ENCODE results near the gene CBLC.

CBLC gene

DNA sequence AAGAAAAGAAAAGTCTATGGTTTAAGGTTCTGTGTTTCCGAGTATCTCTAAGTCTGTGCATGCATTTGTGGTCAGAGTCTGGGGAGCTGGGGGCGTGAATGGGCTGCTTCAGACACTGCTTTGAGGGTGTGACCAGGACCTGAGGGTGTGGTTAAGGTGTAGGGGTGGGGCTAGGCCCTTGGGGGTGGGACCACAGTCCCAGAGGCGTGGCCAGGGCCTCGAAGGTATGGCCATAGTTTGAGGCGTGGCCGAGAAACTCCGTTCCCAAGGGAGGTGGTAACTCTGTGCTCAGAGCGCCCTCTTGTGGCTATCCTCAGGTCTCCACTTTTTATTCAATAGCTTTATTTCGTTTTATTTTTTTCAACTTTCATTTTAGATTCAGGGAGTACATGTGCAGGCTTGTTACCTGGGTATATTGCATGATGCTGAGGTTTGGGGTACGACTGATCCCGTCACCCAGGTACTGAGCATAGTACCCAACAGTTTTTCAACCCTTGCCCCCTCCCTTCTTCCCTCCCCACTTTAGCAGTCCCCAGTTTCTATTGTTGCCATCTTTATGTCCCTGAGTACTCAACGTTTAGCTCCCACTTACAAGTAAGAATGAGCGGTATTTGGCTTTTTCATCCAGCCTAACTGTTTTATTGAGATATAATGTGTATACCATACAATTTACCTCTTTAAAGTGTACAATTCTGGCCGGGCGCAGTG is 7.0 kb upstream of the CBLC start:
- no peak for TF ChIP-seq POLR2AphosphoS5 (IDR thresholded peaks at IDR 0.05; ENCODE audit: low read depth, low read length)
- TF ChIP-seq FOXP2 (optimal IDR thresholded peaks at IDR 0.05; ENCODE audit: borderline replicate concordance, extremely low read depth, extremely low read length, insufficient read depth): no peak
- no peak for TF ChIP-seq SIN3A (IDR thresholded peaks at IDR 0.05; ENCODE audit: borderline replicate concordance, insufficient read depth, low read length)
- TF ChIP-seq, protein P1, sequence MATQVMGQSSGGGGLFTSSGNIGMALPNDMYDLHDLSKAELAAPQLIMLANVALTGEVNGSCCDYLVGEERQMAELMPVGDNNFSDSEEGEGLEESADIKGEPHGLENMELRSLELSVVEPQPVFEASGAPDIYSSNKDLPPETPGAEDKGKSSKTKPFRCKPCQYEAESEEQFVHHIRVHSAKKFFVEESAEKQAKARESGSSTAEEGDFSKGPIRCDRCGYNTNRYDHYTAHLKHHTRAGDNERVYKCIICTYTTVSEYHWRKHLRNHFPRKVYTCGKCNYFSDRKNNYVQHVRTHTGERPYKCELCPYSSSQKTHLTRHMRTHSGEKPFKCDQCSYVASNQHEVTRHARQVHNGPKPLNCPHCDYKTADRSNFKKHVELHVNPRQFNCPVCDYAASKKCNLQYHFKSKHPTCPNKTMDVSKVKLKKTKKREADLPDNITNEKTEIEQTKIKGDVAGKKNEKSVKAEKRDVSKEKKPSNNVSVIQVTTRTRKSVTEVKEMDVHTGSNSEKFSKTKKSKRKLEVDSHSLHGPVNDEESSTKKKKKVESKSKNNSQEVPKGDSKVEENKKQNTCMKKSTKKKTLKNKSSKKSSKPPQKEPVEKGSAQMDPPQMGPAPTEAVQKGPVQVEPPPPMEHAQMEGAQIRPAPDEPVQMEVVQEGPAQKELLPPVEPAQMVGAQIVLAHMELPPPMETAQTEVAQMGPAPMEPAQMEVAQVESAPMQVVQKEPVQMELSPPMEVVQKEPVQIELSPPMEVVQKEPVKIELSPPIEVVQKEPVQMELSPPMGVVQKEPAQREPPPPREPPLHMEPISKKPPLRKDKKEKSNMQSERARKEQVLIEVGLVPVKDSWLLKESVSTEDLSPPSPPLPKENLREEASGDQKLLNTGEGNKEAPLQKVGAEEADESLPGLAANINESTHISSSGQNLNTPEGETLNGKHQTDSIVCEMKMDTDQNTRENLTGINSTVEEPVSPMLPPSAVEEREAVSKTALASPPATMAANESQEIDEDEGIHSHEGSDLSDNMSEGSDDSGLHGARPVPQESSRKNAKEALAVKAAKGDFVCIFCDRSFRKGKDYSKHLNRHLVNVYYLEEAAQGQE (IDR thresholded peaks at IDR 0.05; ENCODE audit: insufficient read depth in 1 of 2, low read depth in 2 of 2, low read length in 2 of 2): no peak
- TF ChIP-seq TAF1 (IDR thresholded peaks at IDR 0.05; ENCODE audit: borderline replicate concordance, insufficient read depth, low read length): no peak

DNA sequence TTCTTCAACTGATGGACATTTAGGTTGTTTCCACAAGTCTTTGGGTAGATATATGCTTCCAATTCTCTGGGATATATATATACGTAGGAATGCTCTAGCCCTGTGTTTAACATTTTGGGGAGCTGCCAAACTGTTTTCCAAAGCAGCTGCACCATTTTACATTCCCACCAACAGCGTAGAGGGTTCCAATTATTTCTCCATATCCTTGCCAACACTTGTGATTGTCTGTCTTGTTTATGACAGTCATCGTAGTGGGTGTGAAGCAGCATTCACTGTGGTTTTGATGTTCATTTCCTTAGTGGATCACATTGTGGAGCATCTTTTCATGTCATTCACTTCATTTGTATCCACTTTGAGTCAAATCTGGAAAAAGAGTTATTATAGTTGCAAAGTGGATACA is 4.7 kb upstream of the CBLC start:
- TF ChIP-seq TAF1 (IDR thresholded peaks at IDR 0.05; ENCODE audit: borderline replicate concordance, insufficient read depth, low read length) (no peak), FOXP2 (optimal IDR thresholded peaks at IDR 0.05; ENCODE audit: borderline replicate concordance, extremely low read depth, extremely low read length, insufficient read depth) (no peak), SIN3A (IDR thresholded peaks at IDR 0.05; ENCODE audit: borderline replicate concordance, insufficient read depth, low read length) (no peak), POLR2AphosphoS5 (IDR thresholded peaks at IDR 0.05; ENCODE audit: low read depth, low read length) (no peak)
- TF ChIP-seq, protein P1 (IDR thresholded peaks at IDR 0.05; ENCODE audit: insufficient read depth in 1 of 2, low read depth in 2 of 2, low read length in 2 of 2): no peak

DNA sequence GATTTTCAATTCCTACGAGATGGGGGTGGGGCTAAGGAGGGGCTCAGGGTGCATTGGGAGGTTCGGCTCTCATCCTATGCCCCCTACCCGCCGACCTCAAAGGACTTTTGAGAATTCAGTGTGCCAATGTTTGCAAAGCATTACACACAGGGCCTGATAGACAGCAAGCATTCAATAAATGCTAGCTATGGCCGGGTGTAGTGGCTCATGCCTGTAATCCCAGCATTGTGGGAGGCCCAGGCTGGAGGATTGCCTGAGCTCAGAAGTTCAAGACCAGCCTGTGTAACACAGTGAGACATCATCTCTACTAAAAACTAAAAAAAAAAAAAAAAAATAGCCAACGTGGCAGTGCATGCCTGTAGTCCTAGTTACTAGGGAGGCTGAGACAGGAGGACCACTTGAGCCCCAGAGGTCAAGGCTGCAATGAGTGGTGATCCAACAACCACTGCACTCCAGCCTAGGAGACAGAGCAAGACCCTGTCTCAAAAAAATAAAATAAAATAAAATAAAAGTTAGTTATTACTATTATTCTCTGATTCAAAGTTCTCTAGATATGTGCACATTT is 1.9 kb upstream of the CBLC start:
- TF ChIP-seq SIN3A (IDR thresholded peaks at IDR 0.05; ENCODE audit: borderline replicate concordance, insufficient read depth, low read length): no peak
- no peak for TF ChIP-seq POLR2AphosphoS5 (IDR thresholded peaks at IDR 0.05; ENCODE audit: low read depth, low read length)
- no peak for TF ChIP-seq FOXP2 (optimal IDR thresholded peaks at IDR 0.05; ENCODE audit: borderline replicate concordance, extremely low read depth, extremely low read length, insufficient read depth)
- TF ChIP-seq, protein P1 (IDR thresholded peaks at IDR 0.05; ENCODE audit: insufficient read depth in 1 of 2, low read depth in 2 of 2, low read length in 2 of 2): no peak
- TF ChIP-seq TAF1 (IDR thresholded peaks at IDR 0.05; ENCODE audit: borderline replicate concordance, insufficient read depth, low read length): no peak

DNA sequence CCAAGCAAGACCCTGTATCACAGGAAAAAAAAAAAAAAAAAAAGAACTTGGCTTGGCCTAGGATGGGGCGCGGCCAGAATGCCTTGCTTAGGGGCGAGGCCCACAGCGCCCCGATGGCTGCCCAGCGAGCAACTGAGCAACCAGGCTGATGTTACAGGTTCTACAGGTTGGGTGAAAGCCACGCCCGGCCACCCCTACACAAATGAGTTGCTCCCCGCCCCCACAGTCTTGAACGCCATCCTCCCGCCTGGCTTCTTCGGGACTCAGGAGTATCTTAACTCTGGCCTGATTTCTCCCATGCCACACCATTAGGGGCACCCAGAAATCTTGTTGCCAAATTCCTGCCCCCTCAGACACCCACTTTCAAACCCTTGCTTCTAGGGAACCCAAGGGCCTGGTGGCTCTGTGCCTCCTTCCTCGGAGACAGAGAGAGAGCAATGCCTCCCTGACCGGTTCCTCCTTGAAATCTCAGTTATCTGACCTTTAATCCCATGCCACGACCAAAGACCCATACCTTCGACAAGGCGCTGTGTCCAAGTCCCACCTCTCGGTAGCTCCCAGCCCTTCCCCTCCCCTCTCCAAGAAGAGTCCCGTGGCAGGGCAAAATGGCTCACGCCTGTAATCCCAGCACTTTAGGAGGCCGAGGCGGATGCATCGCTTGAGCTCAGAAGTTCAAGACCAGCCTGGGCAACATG is 1.1 kb upstream of the CBLC start:
- TF ChIP-seq SIN3A (IDR thresholded peaks at IDR 0.05; ENCODE audit: borderline replicate concordance, insufficient read depth, low read length) (no peak), TAF1 (IDR thresholded peaks at IDR 0.05; ENCODE audit: borderline replicate concordance, insufficient read depth, low read length) (no peak), FOXP2 (optimal IDR thresholded peaks at IDR 0.05; ENCODE audit: borderline replicate concordance, extremely low read depth, extremely low read length, insufficient read depth) (no peak), POLR2AphosphoS5 (IDR thresholded peaks at IDR 0.05; ENCODE audit: low read depth, low read length) (no peak)
- TF ChIP-seq, protein P1 (IDR thresholded peaks at IDR 0.05; ENCODE audit: insufficient read depth in 1 of 2, low read depth in 2 of 2, low read length in 2 of 2): no peak
